Mucosa of descending colon (tissue), 3 donors: ENCODE data around the gene CAPS. TPM values are rescaled to one million over a fixed set of nuclear protein-coding genes. Genes with fewer than 3 reads are reported as not detected.

Experiments used
- ATAC-seq: fragments of 200-7000 bp; cut with Tn5 transposase; one replicate; pipeline ENCODE4 v1.9.1; 2020; ENCODE audit warnings: mild to moderate bottlenecking, moderate library complexity
- DNase-seq, 3 donors: peaks; one replicate each; pipeline ENCODE4 v3.0.0-alpha.2; 2020
- H3K36me3 ChIP-seq: fragments of 200-600 bp; one replicate; pipeline ENCODE4 v1.8.0; 2021; ENCODE audit warnings: low read depth, mild to moderate bottlenecking
- H3K4me1 ChIP-seq: fragments of 200-600 bp; one replicate; pipeline ENCODE4 v1.8.0; 2021; ENCODE audit warnings: low read depth, mild to moderate bottlenecking
- H3K4me3 ChIP-seq: fragments of 200-600 bp; one replicate; pipeline ENCODE4 v1.8.0; 2021; ENCODE audit warnings: mild to moderate bottlenecking
- H3K9me3 ChIP-seq: fragments of 200-600 bp; one replicate; pipeline ENCODE4 v1.8.0; 2021; ENCODE audit warnings: mild to moderate bottlenecking
- intact Hi-C, 2 donors: fragments of 100-400 bp; cut with DNase I in 1 of 2; cut with micrococcal nuclease in 1 of 2; formaldehyde crosslinking; loops; one replicate each; pipeline versions ENCODE4 v1.11.0 to v1.11.1; 2022; cut with DNase I, micrococcal nuclease
- total RNA-seq, 3 donors: library from RNA; stranded (reverse); fragmentation: NEBNext Ultra II Directional in 2 of 3; extraction: Animal tissue kit (Norgen Biotek cat#: 25700) in 2 of 3; gene quantifications; one replicate each; pipeline versions ENCODE4 v1.2.1 to v1.2.4, GENCODE V29; 2021 to 2023
- TF ChIP-seq, protein P1 (sequence below): fragments of 200-600 bp; IDR thresholded peaks from one replicate; pipeline ENCODE4 v1.8.0; 2022; ENCODE audit warnings: antibody characterized with exemption, mild to moderate bottlenecking
- donor health status: DM: no; HTN: no; CAD: no; lungs with moderate emphysema.
- donor health status: DM: no; HTN: no; CAD: no.
- donor health status: DM: no; HTN: yes; CAD: no.

Gene CAPS
- total RNA-seq, 3 donors from 2014 or later, result 9.5 to 20.2 (median 16.4) TPM

DNA sequence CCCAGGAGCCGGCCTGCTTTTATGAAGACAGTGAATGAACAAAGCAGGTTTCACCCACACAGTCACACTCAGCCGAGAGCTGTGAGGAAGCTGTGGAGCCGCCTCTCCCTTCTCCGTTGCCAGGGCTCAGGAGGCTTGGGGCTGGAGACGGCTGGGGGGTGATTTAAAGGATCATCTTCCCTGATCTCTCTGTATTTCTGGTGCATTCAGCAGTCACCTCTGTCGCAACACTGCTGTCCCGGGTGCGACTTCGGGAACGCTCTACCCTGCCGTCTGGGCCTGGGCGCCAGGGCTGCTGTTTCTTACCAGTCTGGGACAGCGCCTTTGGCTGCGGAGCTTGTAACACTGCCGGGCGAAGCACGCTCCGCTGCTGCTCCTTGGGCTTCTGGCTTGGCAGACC, 18.1 kb downstream of the CAPS start:
- peaks cover 8% of the 10 kb centered on the region for H3K4me1 ChIP-seq
- no peaks in the 10 kb centered on the region for H3K36me3 ChIP-seq
- TF ChIP-seq, protein P1, sequence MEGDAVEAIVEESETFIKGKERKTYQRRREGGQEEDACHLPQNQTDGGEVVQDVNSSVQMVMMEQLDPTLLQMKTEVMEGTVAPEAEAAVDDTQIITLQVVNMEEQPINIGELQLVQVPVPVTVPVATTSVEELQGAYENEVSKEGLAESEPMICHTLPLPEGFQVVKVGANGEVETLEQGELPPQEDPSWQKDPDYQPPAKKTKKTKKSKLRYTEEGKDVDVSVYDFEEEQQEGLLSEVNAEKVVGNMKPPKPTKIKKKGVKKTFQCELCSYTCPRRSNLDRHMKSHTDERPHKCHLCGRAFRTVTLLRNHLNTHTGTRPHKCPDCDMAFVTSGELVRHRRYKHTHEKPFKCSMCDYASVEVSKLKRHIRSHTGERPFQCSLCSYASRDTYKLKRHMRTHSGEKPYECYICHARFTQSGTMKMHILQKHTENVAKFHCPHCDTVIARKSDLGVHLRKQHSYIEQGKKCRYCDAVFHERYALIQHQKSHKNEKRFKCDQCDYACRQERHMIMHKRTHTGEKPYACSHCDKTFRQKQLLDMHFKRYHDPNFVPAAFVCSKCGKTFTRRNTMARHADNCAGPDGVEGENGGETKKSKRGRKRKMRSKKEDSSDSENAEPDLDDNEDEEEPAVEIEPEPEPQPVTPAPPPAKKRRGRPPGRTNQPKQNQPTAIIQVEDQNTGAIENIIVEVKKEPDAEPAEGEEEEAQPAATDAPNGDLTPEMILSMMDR, result no peak
- no peak for DNase-seq
- H3K4me3 ChIP-seq, result no peak overlapping the region
- H3K9me3 ChIP-seq, result no peaks in the 10 kb centered on the region
- intact Hi-C loops, result no loop called here
- ATAC-seq, result no peak

DNA sequence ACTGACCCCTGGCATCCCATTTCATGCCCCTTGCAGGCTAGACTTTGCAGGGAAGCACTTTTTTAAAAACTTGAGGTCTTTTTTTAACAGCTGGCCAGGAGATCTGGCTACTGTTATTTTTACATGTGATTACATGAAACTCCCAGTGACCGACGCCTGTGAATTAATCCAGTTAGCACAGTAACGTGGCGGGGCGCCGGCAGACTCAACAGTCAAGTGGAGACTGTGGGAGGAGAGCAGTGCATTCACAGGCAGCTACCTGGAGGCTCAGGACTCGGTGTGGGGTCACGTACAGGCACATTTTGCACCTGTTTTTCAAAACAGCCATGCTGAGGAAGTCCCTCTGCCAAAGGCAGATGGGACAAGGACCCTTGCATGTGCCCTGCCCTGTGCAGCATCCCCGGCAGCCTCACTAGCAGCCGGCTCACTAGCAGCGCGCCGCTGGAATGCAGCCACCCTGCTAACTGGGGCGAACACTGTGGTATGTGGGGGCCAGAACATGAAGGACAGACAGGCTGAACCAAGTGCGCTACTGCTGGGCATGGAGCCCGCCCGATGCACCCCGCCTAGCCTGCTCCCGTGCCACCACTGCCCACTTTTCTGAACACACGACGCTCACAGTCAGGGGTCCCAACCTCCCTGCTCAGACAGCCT, 18.7 kb downstream of the CAPS start:
- H3K9me3 ChIP-seq, result no peaks in the 10 kb centered on the region
- H3K4me3 ChIP-seq, result no peak overlapping the region
- DNase-seq (no peak), ATAC-seq (no peak)
- intact Hi-C loops, result no loop called here
- H3K4me1 ChIP-seq, result peaks cover 11% of the 10 kb centered on the region
- H3K36me3 ChIP-seq, result no peaks in the 10 kb centered on the region
- TF ChIP-seq, protein P1, result no peak

DNA sequence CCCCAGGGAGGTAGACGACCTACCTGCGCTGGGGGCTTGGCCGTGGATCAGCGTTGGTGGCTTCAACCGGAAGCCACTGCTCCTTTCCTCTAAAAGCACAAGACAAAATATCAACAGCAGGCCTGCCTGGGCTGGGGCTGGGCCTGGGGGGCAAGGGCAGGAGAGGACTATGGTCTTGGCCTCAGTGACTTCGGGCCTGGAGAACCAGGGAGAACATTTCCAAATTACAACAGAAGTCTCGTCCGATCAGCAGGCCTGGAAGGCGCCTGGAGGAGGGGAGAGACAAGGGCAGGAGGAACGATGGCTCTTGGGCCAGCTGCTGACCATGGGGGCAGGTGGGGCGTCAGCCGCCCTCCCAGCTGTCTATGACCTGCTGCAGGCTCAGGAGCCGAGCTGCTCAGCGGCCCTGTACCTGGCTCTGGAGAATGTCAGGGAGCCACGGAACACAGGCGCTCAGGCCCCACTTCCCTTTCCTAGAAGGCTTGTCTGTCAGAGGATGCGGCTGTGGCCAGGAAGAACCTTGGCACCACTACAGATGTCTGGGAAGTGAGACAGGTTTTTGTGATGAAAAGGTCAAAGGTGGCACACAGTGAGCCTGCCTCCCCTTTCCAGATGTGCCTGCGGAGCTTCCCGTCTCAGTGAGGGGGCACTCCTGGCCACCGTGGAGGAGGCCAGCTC, 19.5 kb downstream of the CAPS start:
- intact Hi-C loops, result no loop called here
- Histone ChIP-seq H3K36me3 (no peaks in the 10 kb centered on the region), H3K4me3 (no peak overlapping the region), H3K4me1 (peaks cover 13% of the 10 kb centered on the region), H3K9me3 (no peaks in the 10 kb centered on the region)
- DNase-seq, result no peak
- ATAC-seq, result no peak
- TF ChIP-seq, protein P1, result no peak

DNA sequence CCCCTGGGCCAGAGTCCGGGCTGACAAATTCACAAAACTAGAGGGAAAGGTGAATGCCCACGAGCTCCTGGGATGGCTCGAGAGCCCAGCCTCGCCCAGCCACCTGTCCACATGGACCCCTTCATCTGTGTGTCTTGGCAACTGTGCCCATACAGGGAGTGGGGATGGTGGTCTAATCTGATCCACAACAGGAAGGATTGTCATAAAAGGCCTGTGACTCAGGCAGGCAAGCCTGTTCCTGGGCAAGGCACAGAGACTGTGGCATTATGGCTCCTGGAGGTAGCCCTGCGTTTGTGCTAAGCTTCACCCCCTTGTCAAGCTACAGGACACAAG, 20.0 kb downstream of the CAPS start:
- ATAC-seq (no peak), DNase-seq (no peak)
- intact Hi-C loops, result no loop called here
- Histone ChIP-seq H3K4me3 (no peak overlapping the region), H3K9me3 (no peaks in the 10 kb centered on the region), H3K4me1 (peaks cover 13% of the 10 kb centered on the region), H3K36me3 (no peaks in the 10 kb centered on the region)
- TF ChIP-seq, protein P1, result no peak

DNA sequence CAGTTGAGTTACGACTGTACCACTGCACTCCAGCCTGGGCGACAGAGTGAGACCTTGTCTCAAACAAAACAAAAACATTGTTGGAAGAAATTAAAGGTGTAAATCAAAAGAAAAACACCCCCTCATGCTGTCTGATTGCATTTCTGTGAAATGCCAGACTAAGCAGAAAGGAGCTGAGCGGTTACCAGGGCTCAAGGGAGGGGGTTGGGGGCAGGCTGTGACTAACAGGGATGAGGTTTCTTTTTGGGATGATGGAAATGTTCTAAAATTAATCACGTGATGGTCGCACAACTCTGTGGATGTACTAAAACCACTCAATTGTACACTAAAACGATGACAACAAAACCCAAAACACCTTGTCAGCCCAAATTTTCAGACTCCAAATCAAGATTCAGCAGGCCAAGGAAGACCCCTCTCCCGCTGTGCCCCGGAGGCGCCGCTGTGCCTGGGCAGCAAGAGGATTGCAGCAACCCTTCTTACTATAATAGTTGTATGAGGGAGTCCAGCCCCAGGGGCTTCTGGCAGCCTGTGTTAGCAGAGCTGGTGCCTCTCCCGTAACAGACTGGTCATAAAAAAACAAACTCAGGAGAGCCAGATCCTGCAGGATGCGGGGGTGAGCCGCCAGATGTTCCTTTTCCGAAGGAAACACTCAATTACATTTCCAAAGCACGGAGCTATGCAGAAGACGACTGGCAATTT, 20.9 kb downstream of the CAPS start:
- no peaks in the 10 kb centered on the region for H3K36me3 ChIP-seq
- DNase-seq (no peak), ATAC-seq (no peak)
- H3K4me1 ChIP-seq, result peaks cover 13% of the 10 kb centered on the region
- no peaks in the 10 kb centered on the region for H3K9me3 ChIP-seq
- H3K4me3 ChIP-seq, result no peak overlapping the region
- intact Hi-C loops, result no loop called here
- TF ChIP-seq, protein P1, result no peak
